Measurements from ENCODE around the gene WNT11. TPM values are rescaled to one million over a fixed set of nuclear protein-coding genes. Genes with fewer than 3 reads are reported as not detected.

The WNT11 gene
- total RNA-seq, 1 experiment from 2014 or later = not detected

- H3K4me1 ChIP-seq (ENCODE audit: insufficient read depth, low read length) = 0 out of 2 replicates have a peak, but pooled peaks cover 4% of the 10 kb centered on the region
- no peak overlapping the region for H3K9ac ChIP-seq (ENCODE audit: extremely low read depth, insufficient read length, low read length)
- no peaks in the 10 kb centered on the region for H3K79me2 ChIP-seq (ENCODE audit: insufficient read depth, low read length)
- peaks cover 22% of the 10 kb centered on the region for H3K27me3 ChIP-seq (ENCODE audit: insufficient read depth, low read length)
- no peak overlapping the region for H4K5ac ChIP-seq (ENCODE audit: insufficient read length, low read depth, low read length)
- H3K4me3 Mint-ChIP-seq = no peak overlapping the region
- H3K56ac ChIP-seq (ENCODE audit: insufficient read length, low read depth, low read length) = no peak overlapping the region
- no peak overlapping the region for H2BK12ac ChIP-seq (ENCODE audit: insufficient read length, low read depth, low read length)
- H3K79me1 ChIP-seq (ENCODE audit: insufficient read depth, low read depth, low read length, poor library complexity, severe bottlenecking) = no peaks in the 10 kb centered on the region
- no peak overlapping the region for H3K27ac Mint-ChIP-seq
- H3K4ac ChIP-seq (ENCODE audit: low read depth, low read length) = no peak overlapping the region
- DNase-seq = no peak
- H2AK5ac ChIP-seq (ENCODE audit: insufficient read length, low read length) = no peak overlapping the region
- no CpG with 5 or more reads among the region's 7 CpGs for WGBS (ENCODE audit: extremely low coverage, insufficient read length, low lambda C conversion rate)
- H3T11ph ChIP-seq (ENCODE audit: low read length) = no peak overlapping the region
- H2AFZ ChIP-seq (ENCODE audit: low read length) = no peak overlapping the region
- no peaks in the 10 kb centered on the region for H3K9me3 Mint-ChIP-seq
- H2BK120ac ChIP-seq (ENCODE audit: low read depth, low read length, poor library complexity, severe bottlenecking) = no peak overlapping the region
- H3K27me3 Mint-ChIP-seq (ENCODE audit: low read depth) = peaks cover 64% of the 10 kb centered on the region
- H4K20me1 ChIP-seq (ENCODE audit: control insufficient read depth, insufficient read depth, insufficient read length) = no peaks in the 10 kb centered on the region
- H3K14ac ChIP-seq (ENCODE audit: insufficient read depth, low read length) = no peak overlapping the region
- H3K4me1 Mint-ChIP-seq = peaks cover 23 to 57% of the 10 kb centered on the region in 2 experiments
- no peak overlapping the region for H2BK5ac ChIP-seq (ENCODE audit: insufficient read length, low read length)
- TF ChIP-seq CTCF (conservative IDR thresholded peaks at IDR 0.05) = 0 out of 3 replicates have a peak, but pooled peaks have one; percentile 14
- no peak overlapping the region for H3K23ac ChIP-seq (ENCODE audit: insufficient read length, low read depth, low read length)
- no peak overlapping the region for H2BK15ac ChIP-seq (ENCODE audit: low read depth, low read length)
- H4K8ac ChIP-seq (replicated peaks; ENCODE audit: insufficient read length, low read depth, low read length) = no peak overlapping the region
- no peak overlapping the region for H2BK20ac ChIP-seq (ENCODE audit: low read depth, low read length, poor library complexity, severe bottlenecking)
- no peak overlapping the region for H3K4me2 ChIP-seq (ENCODE audit: insufficient read depth, insufficient read length, low read length)
- H3K36me3 Mint-ChIP-seq (ENCODE audit: insufficient read depth in 1 of 3, low read depth in 3 of 3) = no peaks in the 10 kb centered on the region; a peak in 1 of 7 replicates
- H4K91ac ChIP-seq (ENCODE audit: insufficient read length, low read depth, low read length) = no peak overlapping the region
- peaks cover 4% of the 10 kb centered on the region for H3K23me2 ChIP-seq (ENCODE audit: insufficient read length, low read depth, low read length, poor library complexity, severe bottlenecking)
- H3K18ac ChIP-seq (ENCODE audit: insufficient read length, low read depth, low read length) = no peak overlapping the region
- no peak overlapping the region for H3K27ac ChIP-seq (ENCODE audit: insufficient read length, low read depth, low read length)
- H3K9me3 ChIP-seq (ENCODE audit: control insufficient read depth, low read depth, low read length) = no peaks in the 10 kb centered on the region
Measured at GRCh38 chr11:76214968-76215548, 8.8 kb upstream of the WNT11 start.
